ENCODE data around the gene FOCAD. TPM values are rescaled to one million over a fixed set of nuclear protein-coding genes. Genes with fewer than 3 reads are reported as not detected.

FOCAD gene
- total and polyA plus RNA-seq, 10 of the 15 experiments (the other 5 are each of a cell fraction or from before 2014, with no cell fraction given): 13.7 to 93.0 (median 41.8) TPM

DNA sequence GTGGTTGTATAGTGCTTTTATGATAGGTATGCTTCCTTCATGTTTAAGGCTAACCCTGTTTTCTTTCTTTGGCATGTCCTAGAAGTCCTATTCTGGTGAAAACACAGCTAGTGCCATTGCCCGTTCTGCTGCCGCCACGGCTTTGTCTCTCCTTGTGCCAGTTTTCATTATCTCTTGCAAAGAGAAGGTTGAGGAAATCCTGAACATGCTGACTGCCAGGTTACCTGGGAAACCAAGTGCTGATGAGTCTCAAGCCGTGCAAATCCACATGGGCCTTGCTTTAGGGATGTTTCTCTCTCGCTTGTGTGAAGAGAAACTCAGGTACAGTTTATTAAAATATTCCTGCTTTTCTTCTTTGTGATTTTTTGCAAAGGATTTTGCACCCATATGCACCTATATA, 245.2 kb downstream of the FOCAD start (continued):
- TF ChIP-seq FOXM1 (IDR thresholded peaks at IDR 0.05; ENCODE audit: low read depth, low read length): no peak
- TF ChIP-seq ZNF24 (IDR thresholded peaks at IDR 0.05): no peak
- no peak for TF ChIP-seq CEBPB (IDR thresholded peaks at IDR 0.05; ENCODE audit: borderline replicate concordance in 1 of 2, low read depth in 2 of 2, low read length in 2 of 2)
- TF ChIP-seq GATAD2B (conservative IDR thresholded peaks at IDR 0.05; ENCODE audit: low read depth): no peak
- TF ChIP-seq, protein P1, sequence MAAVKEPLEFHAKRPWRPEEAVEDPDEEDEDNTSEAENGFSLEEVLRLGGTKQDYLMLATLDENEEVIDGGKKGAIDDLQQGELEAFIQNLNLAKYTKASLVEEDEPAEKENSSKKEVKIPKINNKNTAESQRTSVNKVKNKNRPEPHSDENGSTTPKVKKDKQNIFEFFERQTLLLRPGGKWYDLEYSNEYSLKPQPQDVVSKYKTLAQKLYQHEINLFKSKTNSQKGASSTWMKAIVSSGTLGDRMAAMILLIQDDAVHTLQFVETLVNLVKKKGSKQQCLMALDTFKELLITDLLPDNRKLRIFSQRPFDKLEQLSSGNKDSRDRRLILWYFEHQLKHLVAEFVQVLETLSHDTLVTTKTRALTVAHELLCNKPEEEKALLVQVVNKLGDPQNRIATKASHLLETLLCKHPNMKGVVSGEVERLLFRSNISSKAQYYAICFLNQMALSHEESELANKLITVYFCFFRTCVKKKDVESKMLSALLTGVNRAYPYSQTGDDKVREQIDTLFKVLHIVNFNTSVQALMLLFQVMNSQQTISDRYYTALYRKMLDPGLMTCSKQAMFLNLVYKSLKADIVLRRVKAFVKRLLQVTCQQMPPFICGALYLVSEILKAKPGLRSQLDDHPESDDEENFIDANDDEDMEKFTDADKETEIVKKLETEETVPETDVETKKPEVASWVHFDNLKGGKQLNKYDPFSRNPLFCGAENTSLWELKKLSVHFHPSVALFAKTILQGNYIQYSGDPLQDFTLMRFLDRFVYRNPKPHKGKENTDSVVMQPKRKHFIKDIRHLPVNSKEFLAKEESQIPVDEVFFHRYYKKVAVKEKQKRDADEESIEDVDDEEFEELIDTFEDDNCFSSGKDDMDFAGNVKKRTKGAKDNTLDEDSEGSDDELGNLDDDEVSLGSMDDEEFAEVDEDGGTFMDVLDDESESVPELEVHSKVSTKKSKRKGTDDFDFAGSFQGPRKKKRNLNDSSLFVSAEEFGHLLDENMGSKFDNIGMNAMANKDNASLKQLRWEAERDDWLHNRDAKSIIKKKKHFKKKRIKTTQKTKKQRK (IDR thresholded peaks at IDR 0.05; ENCODE audit: low read depth, low read length): no peak
- TF ChIP-seq MYB (IDR thresholded peaks at IDR 0.05; ENCODE audit: borderline replicate concordance, low read depth, low read length): no peak
- no peak for TF ChIP-seq SUZ12 (IDR thresholded peaks at IDR 0.05; ENCODE audit: unreplicated experiment)
- no peak for TF ChIP-seq HDGF (IDR thresholded peaks at IDR 0.05)
- TF ChIP-seq ASH2L (IDR thresholded peaks at IDR 0.05; ENCODE audit: borderline replicate concordance, low read depth): no peak
- no peak for TF ChIP-seq SMAD1 (IDR thresholded peaks at IDR 0.05; ENCODE audit: low read depth, partially characterized antibody)

- intact Hi-C loops (cut with micrococcal nuclease; ENCODE audit: unreplicated experiment) (no loop called here), in situ Hi-C loops (cut with MboI) (no loop called here)
- no peak overlapping the region for H3K4me2 ChIP-seq (ENCODE audit: control insufficient read depth, insufficient read depth)
- ChIA-PET RAD21 (ENCODE audit: unreplicated experiment) (interaction anchor here (1.2 kb wide), 1 partner anchor 47 kb away, joined by 5 read pairs; no protein-coding TSS in a partner anchor), SMC1A (ENCODE audit: uncharacterized antibody, unreplicated experiment) (interaction anchor here (2.7 kb wide), 1 partner anchor 10 kb away, joined by 12 read pairs; no protein-coding TSS in a partner anchor), POLR2A (no interaction called here), CTCF (interaction anchor here (0.8 to 6.2 kb wide), 2 partner anchors 11 to 180 kb away, joined by 3 to 36 read pairs; no protein-coding TSS in a partner anchor)
- no peaks in the 10 kb centered on the region for H3K4me1 ChIP-seq (ENCODE audit: control insufficient read depth, insufficient read depth, low read length)
- no peak for DNase-seq (ENCODE audit: low read depth, low spot score)
- H3K27ac ChIP-seq (ENCODE audit: control insufficient read depth, insufficient read depth): no peak overlapping the region
- no peak overlapping the region for H3K9ac ChIP-seq (ENCODE audit: control insufficient read depth, insufficient read depth, low read length)
- H3K36me3 ChIP-seq (ENCODE audit: control insufficient read depth in 2 of 2, insufficient read depth in 2 of 2, low read length in 1 of 2): peaks cover 3 to 5% of the 10 kb centered on the region in 2 experiments; a peak in 2 of 4 replicates
- BruUV-seq (replicated peaks): no TSS peak
- no peak overlapping the region for H3K4me3 ChIP-seq
- no peak for FAIRE-seq
- no peaks in the 10 kb centered on the region for H4K20me1 ChIP-seq (ENCODE audit: control insufficient read depth, insufficient read depth)
- no peaks in the 10 kb centered on the region for H3K9me3 ChIP-seq (replicated peaks; ENCODE audit: control insufficient read depth, insufficient read depth, low read length)
- H3K79me2 ChIP-seq (ENCODE audit: control insufficient read depth, insufficient read depth, low read length): no peaks in the 10 kb centered on the region
- ATAC-seq: no peak
- 0% methylated on average over 1 of the region's 1 CpG for WGBS (ENCODE audit: insufficient coverage, insufficient replicate concordance, low lambda C conversion rate, missing lambda C conversion rate)
- H2AFZ ChIP-seq (ENCODE audit: control insufficient read depth, low read depth, low read length): no peak overlapping the region
- H3K27me3 ChIP-seq (replicated peaks in 1 of 2; ENCODE audit: control insufficient read depth in 2 of 2, insufficient read depth in 2 of 2, low read length in 1 of 2): no peaks in the 10 kb centered on the region
- TF ChIP-seq USF1 (IDR thresholded peaks at IDR 0.05; ENCODE audit: borderline replicate concordance, extremely low read length, insufficient read depth, low read depth, low read length): no peak
- TF ChIP-seq, protein P2, sequence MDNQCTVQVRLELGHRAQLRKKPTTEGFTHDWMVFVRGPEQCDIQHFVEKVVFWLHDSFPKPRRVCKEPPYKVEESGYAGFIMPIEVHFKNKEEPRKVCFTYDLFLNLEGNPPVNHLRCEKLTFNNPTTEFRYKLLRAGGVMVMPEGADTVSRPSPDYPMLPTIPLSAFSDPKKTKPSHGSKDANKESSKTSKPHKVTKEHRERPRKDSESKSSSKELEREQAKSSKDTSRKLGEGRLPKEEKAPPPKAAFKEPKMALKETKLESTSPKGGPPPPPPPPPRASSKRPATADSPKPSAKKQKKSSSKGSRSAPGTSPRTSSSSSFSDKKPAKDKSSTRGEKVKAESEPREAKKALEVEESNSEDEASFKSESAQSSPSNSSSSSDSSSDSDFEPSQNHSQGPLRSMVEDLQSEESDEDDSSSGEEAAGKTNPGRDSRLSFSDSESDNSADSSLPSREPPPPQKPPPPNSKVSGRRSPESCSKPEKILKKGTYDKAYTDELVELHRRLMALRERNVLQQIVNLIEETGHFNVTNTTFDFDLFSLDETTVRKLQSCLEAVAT (IDR thresholded peaks at IDR 0.05): no peak
- TF ChIP-seq, protein P3, sequence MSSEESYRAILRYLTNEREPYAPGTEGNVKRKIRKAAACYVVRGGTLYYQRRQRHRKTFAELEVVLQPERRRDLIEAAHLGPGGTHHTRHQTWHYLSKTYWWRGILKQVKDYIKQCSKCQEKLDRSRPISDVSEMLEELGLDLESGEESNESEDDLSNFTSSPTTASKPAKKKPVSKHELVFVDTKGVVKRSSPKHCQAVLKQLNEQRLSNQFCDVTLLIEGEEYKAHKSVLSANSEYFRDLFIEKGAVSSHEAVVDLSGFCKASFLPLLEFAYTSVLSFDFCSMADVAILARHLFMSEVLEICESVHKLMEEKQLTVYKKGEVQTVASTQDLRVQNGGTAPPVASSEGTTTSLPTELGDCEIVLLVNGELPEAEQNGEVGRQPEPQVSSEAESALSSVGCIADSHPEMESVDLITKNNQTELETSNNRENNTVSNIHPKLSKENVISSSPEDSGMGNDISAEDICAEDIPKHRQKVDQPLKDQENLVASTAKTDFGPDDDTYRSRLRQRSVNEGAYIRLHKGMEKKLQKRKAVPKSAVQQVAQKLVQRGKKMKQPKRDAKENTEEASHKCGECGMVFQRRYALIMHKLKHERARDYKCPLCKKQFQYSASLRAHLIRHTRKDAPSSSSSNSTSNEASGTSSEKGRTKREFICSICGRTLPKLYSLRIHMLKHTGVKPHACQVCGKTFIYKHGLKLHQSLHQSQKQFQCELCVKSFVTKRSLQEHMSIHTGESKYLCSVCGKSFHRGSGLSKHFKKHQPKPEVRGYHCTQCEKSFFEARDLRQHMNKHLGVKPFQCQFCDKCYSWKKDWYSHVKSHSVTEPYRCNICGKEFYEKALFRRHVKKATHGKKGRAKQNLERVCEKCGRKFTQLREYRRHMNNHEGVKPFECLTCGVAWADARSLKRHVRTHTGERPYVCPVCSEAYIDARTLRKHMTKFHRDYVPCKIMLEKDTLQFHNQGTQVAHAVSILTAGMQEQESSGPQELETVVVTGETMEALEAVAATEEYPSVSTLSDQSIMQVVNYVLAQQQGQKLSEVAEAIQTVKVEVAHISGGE (CRISPR knock-in tag; IDR thresholded peaks at IDR 0.05): no peak
- TF ChIP-seq RBBP5 (conservative IDR thresholded peaks at IDR 0.05): no peak
These were observed 246.8 kb downstream of the FOCAD start for GRCh38 chr9:20930836-20931235.
